ENCODE measurements around the gene GSTM2.

DNA sequence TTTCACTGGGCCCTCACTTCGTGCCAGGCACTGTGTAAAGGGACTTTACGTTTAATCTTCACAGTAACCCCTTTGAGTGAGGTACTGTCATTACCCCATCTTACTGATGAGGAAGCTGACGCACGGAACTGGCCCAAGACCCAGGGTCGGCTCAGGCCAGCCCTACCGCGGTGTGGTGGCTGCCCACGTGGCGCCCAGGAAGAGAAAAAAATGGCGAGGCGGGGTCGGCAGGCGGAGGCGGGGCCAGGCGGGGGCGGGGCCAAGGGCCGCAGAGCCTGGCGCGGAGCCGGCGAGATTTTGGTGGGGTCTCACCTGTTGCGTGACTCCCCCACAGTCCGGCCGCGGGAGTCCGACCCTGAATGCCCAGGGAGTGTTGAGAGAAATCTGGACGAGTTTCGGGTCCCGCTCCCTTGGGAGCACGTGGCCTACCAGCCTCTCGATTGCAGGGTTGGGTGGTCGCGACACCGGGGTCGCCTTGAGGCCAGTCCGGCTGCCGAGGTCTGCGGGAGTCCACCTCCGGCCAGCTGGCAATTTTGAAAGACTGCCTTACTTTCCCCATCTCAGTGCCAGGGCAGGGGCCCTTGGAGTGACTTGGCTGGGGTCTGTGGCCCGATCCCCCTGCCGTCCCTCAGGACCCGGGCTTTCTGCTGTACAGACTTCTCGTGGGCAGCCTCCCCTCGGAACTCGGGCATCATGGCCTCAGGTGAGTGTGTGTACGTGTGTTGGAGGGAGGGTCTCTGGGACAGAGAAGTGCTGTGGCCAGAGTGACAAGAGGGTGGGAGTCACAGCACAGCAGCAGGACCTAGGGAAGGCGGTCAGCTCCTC, 48.1 kb upstream of the GSTM2 start, which contains the start of the genes AMPD2 and GNAT2:
- TF ChIP-seq, protein P1, sequence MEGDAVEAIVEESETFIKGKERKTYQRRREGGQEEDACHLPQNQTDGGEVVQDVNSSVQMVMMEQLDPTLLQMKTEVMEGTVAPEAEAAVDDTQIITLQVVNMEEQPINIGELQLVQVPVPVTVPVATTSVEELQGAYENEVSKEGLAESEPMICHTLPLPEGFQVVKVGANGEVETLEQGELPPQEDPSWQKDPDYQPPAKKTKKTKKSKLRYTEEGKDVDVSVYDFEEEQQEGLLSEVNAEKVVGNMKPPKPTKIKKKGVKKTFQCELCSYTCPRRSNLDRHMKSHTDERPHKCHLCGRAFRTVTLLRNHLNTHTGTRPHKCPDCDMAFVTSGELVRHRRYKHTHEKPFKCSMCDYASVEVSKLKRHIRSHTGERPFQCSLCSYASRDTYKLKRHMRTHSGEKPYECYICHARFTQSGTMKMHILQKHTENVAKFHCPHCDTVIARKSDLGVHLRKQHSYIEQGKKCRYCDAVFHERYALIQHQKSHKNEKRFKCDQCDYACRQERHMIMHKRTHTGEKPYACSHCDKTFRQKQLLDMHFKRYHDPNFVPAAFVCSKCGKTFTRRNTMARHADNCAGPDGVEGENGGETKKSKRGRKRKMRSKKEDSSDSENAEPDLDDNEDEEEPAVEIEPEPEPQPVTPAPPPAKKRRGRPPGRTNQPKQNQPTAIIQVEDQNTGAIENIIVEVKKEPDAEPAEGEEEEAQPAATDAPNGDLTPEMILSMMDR (IDR thresholded peaks at IDR 0.05): no peak
- peak; percentile 46 for TF ChIP-seq POLR2A (IDR thresholded peaks at IDR 0.05)
- TF ChIP-seq POLR2AphosphoS5 (IDR thresholded peaks at IDR 0.05): peak in 2 of 3 donors; percentile 40 to 55
